Islet of Langerhans (tissue), 1 donor: ENCODE results near the gene FAM114A1.

ENCODE experiments used
- FAIRE-seq: peaks from one replicate; lab custom pipeline; 2011; peaks lifted over from hg19 to GRCh38; lab: Jason Lieb, UNC

FAM114A1 gene

GRCh38 chr4:38859501-38859900, 8.1 kb upstream of the FAM114A1 start:
- FAIRE-seq: no peak

- no peak for FAIRE-seq
Observed at GRCh38 chr4:38860788-38861424, 6.7 kb upstream of the FAM114A1 start.

- no peak for FAIRE-seq
Observed at GRCh38 chr4:38861791-38862190, 5.8 kb upstream of the FAM114A1 start.

- FAIRE-seq: no peak
Observed at GRCh38 chr4:38865445-38865844, 2.2 kb upstream of the FAM114A1 start.

GRCh38 chr4:38866973-38867477, 581 bp upstream of the FAM114A1 start:
- FAIRE-seq: no peak

GRCh38 chr4:38868059-38868960, 704 bp downstream of the FAM114A1 start:
- no peak for FAIRE-seq

GRCh38 chr4:38869511-38869910, 1.9 kb downstream of the FAM114A1 start:
- no peak for FAIRE-seq

- no peak for FAIRE-seq
Observed at GRCh38 chr4:38870098-38870808, 2.6 kb downstream of the FAM114A1 start.

GRCh38 chr4:38871593-38871992, 4.0 kb downstream of the FAM114A1 start:
- no peak for FAIRE-seq

- no peak for FAIRE-seq
Observed at GRCh38 chr4:38872620-38873019, 5.0 kb downstream of the FAM114A1 start.

- FAIRE-seq: no peak
Observed at GRCh38 chr4:38873290-38873944, 5.8 kb downstream of the FAM114A1 start.

- FAIRE-seq: no peak
Observed at GRCh38 chr4:38876636-38877035, 9.0 kb downstream of the FAM114A1 start.

- FAIRE-seq: no peak
Observed at GRCh38 chr4:38884254-38884653, 16.6 kb downstream of the FAM114A1 start.

- FAIRE-seq: no peak
Observed at GRCh38 chr4:38889143-38889542, 21.5 kb downstream of the FAM114A1 start.

- no peak for FAIRE-seq
Observed at GRCh38 chr4:38891051-38891983, 23.7 kb downstream of the FAM114A1 start.

- FAIRE-seq: no peak
Observed at GRCh38 chr4:38894322-38894982, 26.8 kb downstream of the FAM114A1 start.

- no peak for FAIRE-seq
Observed at GRCh38 chr4:38896940-38897339, 29.3 kb downstream of the FAM114A1 start.

GRCh38 chr4:38898245-38898644, 30.6 kb downstream of the FAM114A1 start:
- no peak for FAIRE-seq

- FAIRE-seq: no peak
Observed at GRCh38 chr4:38902221-38902620, 34.6 kb downstream of the FAM114A1 start.

GRCh38 chr4:38902695-38903094, 35.1 kb downstream of the FAM114A1 start:
- FAIRE-seq: peak; percentile 99
